ENCODE results near the gene DGKB.

- no peak for TF ChIP-seq GATA3 (IDR thresholded peaks at IDR 0.05; ENCODE audit: low read depth, low read length)
- TF ChIP-seq GATA2 (IDR thresholded peaks at IDR 0.05; ENCODE audit: low read depth, low read length) = no peak
These were observed 627.2 kb downstream of the DGKB start for GRCh38 chr7:14275356-14275755.
